ENCODE results near the gene ZC3H7A.

The ZC3H7A gene

GRCh38 chr16:11711662-11712061 lies 85.4 kb downstream of the ZC3H7A start:
- H3K27ac ChIP-seq = no peak overlapping the region
- TF ChIP-seq ZFX (IDR thresholded peaks at IDR 0.05; ENCODE audit: borderline replicate concordance) = no peak
- no peak for TF ChIP-seq CTCF (IDR thresholded peaks at IDR 0.05)

DNA sequence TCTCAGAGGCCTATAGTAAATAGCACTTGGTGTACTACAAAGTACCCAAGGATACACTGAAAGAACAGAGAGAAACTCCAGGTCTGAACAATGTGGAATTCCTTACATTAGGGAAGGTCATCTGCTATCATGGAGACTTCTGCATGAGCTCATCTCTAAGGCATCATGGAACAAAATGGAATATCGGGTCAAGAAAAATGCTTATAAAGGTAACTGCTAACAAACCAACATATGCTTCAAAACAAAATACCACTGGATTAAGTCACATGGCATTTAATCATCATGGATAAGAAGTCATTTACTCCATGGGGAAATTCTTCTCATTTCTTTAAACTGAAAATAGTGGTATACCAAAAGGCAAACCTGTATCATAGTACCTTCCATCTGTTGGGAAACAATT lies 88.6 kb downstream of the ZC3H7A start:
- H3K27ac ChIP-seq = no peak overlapping the region
- TF ChIP-seq CTCF (IDR thresholded peaks at IDR 0.05) (no peak), ZFX (IDR thresholded peaks at IDR 0.05; ENCODE audit: borderline replicate concordance) (no peak)

GRCh38 chr16:11707679-11708197 lies 89.3 kb downstream of the ZC3H7A start:
- no peak for TF ChIP-seq ZFX (IDR thresholded peaks at IDR 0.05; ENCODE audit: borderline replicate concordance)
- TF ChIP-seq CTCF (IDR thresholded peaks at IDR 0.05) = no peak
- no peak overlapping the region for H3K27ac ChIP-seq

DNA sequence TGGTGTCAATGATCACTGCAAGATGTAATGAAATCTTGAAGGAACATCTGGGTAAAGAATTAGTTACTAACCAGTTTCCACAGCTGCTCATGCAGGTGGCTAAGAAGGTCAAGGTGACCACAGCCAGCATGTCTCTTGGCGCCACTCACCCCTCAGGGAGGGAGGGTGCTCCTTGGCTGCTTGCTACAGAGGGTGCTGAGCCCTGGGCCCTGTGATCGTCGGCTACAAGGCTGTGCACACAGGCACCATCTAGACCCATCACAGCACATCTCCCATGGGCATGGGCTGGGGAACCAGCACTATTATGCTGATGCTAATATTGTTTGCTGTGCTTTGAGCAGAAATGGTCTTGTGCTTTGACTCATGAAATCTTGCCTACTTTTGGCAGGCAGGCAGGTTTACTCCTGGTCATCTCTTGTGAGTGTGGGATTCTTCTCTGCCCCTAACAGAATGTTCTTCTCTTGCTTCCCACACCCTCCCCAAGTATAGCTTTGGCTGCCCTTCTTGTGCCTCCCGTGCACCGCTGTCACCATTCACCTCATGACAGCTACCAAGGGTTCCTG lies 90.8 kb downstream of the ZC3H7A start:
- no peak overlapping the region for H3K27ac ChIP-seq
- TF ChIP-seq ZFX (IDR thresholded peaks at IDR 0.05; ENCODE audit: borderline replicate concordance) = no peak
- no peak for TF ChIP-seq CTCF (IDR thresholded peaks at IDR 0.05)

DNA sequence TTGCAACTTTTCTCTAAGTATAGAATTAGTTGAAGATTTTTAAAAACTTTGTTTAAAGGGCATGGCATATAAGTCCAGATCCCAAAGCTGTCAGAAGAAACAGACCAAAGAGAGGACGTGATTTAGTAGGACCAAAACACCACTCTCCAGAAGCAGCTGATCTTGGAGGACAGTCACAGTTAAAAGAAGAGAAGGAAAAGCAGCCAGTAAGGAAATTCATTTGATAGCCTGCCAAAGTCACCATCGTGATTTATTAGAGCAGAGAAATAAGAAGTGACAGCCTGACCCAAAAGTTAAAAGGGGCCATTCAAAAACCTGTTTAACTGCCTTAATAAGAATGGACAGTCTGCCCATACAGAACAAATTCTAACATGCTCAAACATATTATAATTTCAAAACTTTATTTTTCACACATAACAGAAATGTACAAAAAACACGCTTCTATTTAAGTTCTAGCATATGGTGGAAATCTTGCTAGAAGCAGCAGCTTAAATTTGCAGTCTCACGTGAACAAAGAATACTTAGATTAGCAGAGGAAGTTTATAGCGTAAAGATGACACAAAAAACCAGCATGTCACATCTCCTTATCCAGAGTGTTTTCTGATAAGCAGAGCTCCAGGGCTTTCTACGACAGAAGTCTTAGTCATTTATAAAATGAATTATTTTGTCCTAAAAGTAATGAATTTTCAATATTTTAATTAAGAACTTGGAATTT lies 91.6 kb downstream of the ZC3H7A start:
- no peak for TF ChIP-seq CTCF (IDR thresholded peaks at IDR 0.05)
- no peak for TF ChIP-seq ZFX (IDR thresholded peaks at IDR 0.05; ENCODE audit: borderline replicate concordance)
- H3K27ac ChIP-seq = no peak overlapping the region

Measured in 22Rv1 (cell line).